AG10803 (cell line): ENCODE results near the gene DRD4.
"Not testable (repeated sequence)": the region's sequence is repeated elsewhere in the genome, so short reads cannot be mapped to it uniquely, and the experiment has no call there.

Source experiments
- DNase-seq: peaks from one replicate; pipeline ENCODE4 v3.0.0; 2010; ENCODE audit warnings: low read depth
- H3K4me3 ChIP-seq: 2 replicates; pipeline ENCODE4 v1.5.1; 2011; ENCODE audit warnings: mild to moderate bottlenecking, low read length, control low read depth
- TF ChIP-seq, protein P1 (sequence below): conservative IDR thresholded peaks from 2 replicates; pipeline ENCODE4 v1.5.1; 2011; ENCODE audit warnings: mild to moderate bottlenecking, low read length, control low read depth, inconsistent platforms

The DRD4 gene

DNA sequence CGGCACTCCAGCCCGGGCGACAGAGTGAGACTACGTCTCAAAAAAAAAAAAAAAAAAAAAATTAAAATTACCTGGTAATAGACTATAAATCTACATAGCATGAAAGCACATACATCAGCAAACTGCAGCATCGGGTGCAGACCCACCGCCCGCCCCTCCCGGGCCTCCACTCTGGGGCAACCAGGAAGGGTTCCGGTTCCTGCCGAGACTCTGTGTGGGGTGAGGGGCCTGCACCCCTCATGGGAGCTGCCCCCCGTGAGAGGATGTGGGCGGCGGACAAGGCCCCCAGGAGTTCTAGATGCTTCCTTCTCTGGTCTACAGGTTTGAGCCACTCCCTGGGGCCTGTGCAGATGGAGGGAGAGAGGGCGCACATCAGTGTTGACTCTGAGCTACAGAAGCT, 9.1 kb downstream of the DRD4 start:
- no peak overlapping the region for H3K4me3 ChIP-seq
- TF ChIP-seq, protein P1, sequence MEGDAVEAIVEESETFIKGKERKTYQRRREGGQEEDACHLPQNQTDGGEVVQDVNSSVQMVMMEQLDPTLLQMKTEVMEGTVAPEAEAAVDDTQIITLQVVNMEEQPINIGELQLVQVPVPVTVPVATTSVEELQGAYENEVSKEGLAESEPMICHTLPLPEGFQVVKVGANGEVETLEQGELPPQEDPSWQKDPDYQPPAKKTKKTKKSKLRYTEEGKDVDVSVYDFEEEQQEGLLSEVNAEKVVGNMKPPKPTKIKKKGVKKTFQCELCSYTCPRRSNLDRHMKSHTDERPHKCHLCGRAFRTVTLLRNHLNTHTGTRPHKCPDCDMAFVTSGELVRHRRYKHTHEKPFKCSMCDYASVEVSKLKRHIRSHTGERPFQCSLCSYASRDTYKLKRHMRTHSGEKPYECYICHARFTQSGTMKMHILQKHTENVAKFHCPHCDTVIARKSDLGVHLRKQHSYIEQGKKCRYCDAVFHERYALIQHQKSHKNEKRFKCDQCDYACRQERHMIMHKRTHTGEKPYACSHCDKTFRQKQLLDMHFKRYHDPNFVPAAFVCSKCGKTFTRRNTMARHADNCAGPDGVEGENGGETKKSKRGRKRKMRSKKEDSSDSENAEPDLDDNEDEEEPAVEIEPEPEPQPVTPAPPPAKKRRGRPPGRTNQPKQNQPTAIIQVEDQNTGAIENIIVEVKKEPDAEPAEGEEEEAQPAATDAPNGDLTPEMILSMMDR = no peak
- no peak for DNase-seq

DNA sequence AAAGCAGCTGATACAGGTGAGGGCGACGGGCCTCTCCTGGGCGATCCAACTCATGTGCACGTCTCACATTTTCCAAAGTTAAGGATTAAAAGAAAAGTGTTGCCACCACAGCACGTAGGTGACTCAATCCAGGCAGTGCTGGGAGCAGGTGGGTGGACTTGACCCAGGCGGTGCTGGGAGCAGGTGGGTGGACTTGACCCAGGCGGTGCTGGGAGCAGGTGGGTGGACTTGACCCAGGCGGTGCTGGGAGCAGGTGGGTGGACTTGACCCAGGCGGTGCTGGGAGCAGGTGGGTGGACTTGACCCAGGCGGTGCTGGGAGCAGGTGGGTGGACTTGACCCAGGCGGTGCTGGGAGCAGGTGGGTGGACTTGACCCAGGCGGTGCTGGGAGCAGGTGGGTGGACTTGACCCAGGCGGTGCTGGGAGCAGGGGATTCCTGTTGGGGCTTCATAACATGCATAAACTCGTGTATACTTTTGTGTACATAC, 10.6 kb downstream of the DRD4 start:
- H3K4me3 ChIP-seq, DNase-seq: not testable (repeated sequence)

DNA sequence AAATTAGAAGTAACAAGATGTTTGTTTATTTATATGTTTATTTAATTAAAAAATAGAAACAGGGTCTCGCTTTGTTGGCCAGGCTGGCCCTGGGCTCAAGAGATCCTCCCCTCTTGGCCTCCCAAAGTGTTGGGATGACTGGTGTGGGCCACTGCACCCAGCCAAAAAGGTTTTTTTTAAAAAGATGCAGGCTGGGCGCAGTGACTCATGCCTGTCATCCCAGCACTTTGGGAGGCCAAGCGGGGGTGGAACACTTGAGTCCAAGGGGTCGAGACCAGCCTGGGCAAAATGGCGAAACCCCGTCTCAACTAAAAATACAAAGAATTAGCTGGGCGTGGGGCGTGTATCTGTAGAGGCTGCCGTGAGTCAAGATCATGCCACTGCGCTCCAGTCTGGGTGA, 13.4 kb downstream of the DRD4 start:
- no peak for DNase-seq
- TF ChIP-seq, protein P1 = no peak

DNA sequence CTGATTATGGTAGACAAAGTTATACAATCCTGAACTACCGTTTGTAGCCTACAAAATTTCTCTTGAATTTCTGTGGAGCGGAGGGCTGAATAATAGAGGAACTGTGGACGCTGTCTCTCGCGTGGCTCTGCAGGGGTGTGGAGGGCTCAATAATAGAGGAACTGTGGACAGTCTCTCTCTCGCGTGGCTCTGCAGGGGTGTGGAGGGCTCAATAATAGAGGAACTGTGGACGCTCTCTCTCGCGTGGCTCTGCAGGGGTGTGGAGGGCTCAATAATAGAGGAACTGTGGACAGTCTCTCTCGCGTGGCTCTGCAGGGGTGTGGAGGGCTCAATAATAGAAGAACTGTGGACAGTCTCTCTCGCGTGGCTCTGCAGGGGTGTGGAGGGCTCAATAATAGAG, 16.1 kb downstream of the DRD4 start:
- not testable (repeated sequence) for DNase-seq, H3K4me3 ChIP-seq

More for the DNA sequence above, 13.4 kb downstream of the DRD4 start:
- H3K4me3 ChIP-seq = no peak overlapping the region

DNA sequence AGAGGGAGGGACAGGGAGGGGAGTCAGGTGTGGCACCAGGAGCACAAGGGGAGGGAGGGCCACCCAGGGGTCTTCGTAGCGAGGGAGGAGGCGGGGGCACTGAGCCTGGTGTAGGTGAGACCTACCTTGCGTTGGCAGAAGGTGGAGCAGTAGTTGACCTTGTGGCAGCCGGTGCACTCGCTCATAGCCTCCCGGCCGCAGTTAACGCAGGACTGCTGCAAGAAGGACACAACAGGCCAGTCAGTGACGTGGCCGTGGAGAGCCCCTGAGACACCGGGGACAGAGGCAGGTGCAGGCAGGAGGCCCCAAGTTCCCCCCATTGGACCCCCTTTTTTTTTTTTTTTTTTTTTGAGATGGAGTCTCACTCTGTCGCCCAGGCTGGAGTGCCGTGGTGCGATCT, 16.8 kb downstream of the DRD4 start:
- DNase-seq = no peak
- H3K4me3 ChIP-seq = no peak overlapping the region
- TF ChIP-seq, protein P1 = no peak

DNA sequence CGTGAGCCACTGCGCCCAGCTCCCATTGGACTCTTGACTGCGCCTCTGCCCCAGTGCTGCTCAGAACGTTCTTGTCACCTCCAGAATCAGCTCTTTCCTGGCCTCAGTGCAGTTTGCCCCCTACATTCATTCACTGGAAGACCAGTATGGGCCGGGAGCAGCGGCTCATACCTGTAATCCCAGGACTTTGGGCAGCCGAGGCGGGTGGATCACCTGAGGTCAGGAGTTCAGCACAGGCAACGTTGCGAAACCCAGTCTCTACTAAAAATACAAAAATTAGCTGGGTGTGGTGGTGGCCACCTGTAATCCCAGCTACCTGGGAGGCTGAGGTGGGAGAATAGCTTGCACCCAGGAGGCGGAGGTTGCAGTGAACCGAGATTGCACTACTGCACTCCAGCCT, 17.4 kb downstream of the DRD4 start:
- DNase-seq, H3K4me3 ChIP-seq: not testable (repeated sequence)

DNA sequence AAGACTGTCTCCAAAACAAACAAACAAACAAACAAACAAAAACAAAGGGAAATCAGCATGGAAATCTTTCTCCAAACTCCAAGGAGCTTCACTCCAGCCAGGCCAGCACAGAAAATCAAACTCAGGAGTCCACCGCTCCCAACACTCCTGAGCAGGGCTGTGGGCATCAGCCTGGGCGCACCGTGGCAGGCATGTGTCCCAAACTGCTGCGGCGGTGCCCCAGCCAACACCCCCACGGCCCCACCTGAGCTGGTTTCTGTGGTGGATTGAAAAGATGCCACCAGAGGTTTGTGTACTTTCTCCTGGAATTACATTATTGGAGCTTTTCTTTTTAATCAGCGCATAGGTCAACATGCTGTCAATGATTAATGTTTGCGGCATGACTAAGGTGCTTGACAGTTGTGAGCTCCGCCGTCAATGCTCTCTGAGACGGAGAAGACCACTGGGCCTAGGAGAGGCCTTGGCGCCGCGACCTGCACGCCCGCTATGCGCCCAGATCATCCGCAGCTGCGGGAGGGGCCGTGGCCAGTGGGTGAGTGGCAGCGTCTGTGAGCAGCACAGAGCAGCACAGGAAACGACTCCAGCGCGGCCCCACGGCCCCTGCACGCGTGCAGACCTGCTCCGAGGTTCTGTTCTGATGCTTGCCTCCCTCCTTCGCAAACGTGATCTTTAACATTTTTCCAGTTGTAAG, 18.1 kb downstream of the DRD4 start:
- no peak for DNase-seq
- TF ChIP-seq, protein P1 = no peak
- H3K4me3 ChIP-seq = no peak overlapping the region

DNA sequence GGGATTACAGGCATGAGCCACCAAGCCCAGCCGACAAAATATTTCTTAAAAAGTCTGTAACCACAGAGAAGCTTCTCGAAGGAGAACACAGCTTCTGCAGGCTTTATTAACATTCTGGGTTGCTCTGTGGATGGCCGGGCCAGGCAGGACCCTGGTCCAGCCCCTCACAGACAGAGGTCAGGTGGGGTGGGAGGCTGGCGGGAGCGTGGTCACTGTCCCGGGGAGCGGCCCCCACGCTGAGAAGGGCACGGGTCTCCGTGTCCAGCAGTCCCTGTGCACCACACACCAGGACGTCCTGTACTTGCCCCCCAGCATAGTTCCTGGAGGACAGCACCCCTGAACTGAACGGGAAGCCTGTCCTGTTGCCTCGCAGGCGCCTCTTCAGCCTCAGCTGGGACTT, 19.4 kb downstream of the DRD4 start:
- DNase-seq = no peak
- no peak overlapping the region for H3K4me3 ChIP-seq
- TF ChIP-seq, protein P1 = no peak

DNA sequence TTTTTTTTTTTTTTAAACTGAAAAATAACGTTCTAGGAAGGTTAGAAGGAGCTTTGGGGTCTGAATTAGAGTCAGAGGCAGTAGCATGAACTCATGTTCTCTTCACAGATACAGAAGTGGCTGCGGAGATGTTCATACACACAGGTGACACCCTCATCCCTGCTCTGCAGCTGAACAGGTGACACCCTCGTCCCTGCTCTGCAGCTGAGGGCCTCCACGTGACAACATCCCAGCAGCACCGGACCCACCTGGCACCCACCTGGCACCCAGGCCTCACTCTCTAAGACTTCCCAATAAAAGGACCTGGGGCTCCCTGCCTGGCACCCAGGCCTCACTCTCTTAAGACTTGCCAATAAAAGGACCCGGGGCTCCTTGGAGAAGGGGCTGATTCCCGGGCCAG, 19.8 kb downstream of the DRD4 start:
- TF ChIP-seq, protein P1 = no peak
- no peak overlapping the region for H3K4me3 ChIP-seq

More for the DNA sequence above, 19.8 kb downstream of the DRD4 start:
- no peak for DNase-seq
